ACHN (cell line): ENCODE measurements around the gene CABP1.
A peak's percentile ranks its signal among the peaks of the same experiment; 100 is the strongest.

Experiments
- DNase-seq: peaks from one replicate; pipeline ENCODE4 v3.0.0-alpha.2; 2015
- in situ Hi-C: cut with HindIII; loops from 2 replicates; pipeline ENCODE4 v1.10.0; 2017; ENCODE audit warnings: low sequenced_read_pairs, low pct_ligation_motif_present, low pct_unique_long_range_greater_than_20kb

CABP1 gene

GRCh38 chr12:120708651-120709050, 68.2 kb downstream of the CABP1 start:
- DNase-seq: no peak
- in situ Hi-C loops: no loop called here

GRCh38 chr12:120710031-120710804, 69.8 kb downstream of the CABP1 start, which contains the start of gene UNC119B:
TSS of gene UNC119B (plus strand) at chr12:120710458. CDS start at chr12:120710475, 17 bp downstream.
- peak; percentile 72 for DNase-seq
- in situ Hi-C loops: no loop called here

GRCh38 chr12:120710805-120711296, 70.4 kb downstream of the CABP1 start:
- in situ Hi-C loops: no loop called here

GRCh38 chr12:120711411-120711810, 71.0 kb downstream of the CABP1 start:
- in situ Hi-C loops: no loop called here
- no peak for DNase-seq

More at GRCh38 chr12:120710805-120711296, 70.4 kb downstream of the CABP1 start:
- peak; percentile 30 for DNase-seq

GRCh38 chr12:120712610-120713009, 72.2 kb downstream of the CABP1 start:
- in situ Hi-C loops: no loop called here
- DNase-seq: no peak

- peak; percentile 86 for DNase-seq
- in situ Hi-C loops: no loop called here
Measured at GRCh38 chr12:120713861-120714482, 73.5 kb downstream of the CABP1 start.
